ENCODE measurements around the gene PTPRU.

Gene PTPRU

DNA sequence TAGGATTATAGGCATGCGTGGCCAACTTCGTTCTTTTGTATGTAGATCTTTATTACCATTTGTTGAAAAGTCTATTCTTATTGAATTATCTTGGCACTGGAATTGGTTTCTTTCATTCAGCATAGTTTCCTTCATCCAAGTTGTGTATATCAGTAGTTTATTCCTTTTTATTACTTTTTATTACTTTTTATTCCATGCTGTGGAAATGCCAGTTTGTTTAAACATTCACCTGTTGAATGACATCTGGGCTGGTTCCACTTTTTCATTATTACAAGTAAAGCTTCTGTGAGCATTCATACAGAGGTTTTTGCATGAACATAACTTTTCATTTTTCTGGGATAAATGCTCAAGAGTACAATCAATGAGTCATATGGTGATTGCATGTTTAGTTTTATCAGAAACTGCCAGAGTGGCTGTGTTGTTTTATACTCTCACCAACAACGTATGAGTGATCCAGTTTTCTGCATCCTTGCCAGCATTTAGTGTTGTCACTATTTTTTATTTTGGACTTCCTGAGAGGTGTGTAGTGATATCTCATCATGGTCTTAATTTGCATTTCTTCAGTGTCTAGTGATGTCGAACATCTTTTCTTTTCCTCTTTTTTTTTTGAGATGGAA is 28.6 kb downstream of the PTPRU start:
- Histone ChIP-seq H3K36me3 (replicated peaks; ENCODE audit: insufficient read depth, low read length) (no peaks in the 10 kb centered on the region), H3F3A (ENCODE audit: insufficient read depth, low read length) (no peaks in the 10 kb centered on the region), H3K4me1 (ENCODE audit: low read length) (no peaks in the 10 kb centered on the region), H3K4me2 (ENCODE audit: low read depth, low read length) (no peak overlapping the region), H3K9ac (ENCODE audit: low read length) (no peak overlapping the region), H2AFZ (ENCODE audit: low read length) (no peak overlapping the region), H3K4me3 (ENCODE audit: low read length) (no peak overlapping the region), H3K27ac (ENCODE audit: low read length) (no peak overlapping the region), H3K9me2 (replicated peaks; ENCODE audit: insufficient read depth, low read length) (no peaks in the 10 kb centered on the region), H3K9me3 (replicated peaks; ENCODE audit: insufficient read depth, low read length) (no peaks in the 10 kb centered on the region), H4K20me1 (ENCODE audit: insufficient read depth, low read length) (no peaks in the 10 kb centered on the region), H3K27me3 (replicated peaks; ENCODE audit: insufficient read depth, low read length) (peaks cover 94% of the 10 kb centered on the region), H3K79me2 (ENCODE audit: low read length) (no peaks in the 10 kb centered on the region)
- no peak for DNase-seq
- TF ChIP-seq EZH2 (optimal IDR thresholded peaks at IDR 0.05; ENCODE audit: low read depth, low read length): no peak
- TF ChIP-seq, protein P1, sequence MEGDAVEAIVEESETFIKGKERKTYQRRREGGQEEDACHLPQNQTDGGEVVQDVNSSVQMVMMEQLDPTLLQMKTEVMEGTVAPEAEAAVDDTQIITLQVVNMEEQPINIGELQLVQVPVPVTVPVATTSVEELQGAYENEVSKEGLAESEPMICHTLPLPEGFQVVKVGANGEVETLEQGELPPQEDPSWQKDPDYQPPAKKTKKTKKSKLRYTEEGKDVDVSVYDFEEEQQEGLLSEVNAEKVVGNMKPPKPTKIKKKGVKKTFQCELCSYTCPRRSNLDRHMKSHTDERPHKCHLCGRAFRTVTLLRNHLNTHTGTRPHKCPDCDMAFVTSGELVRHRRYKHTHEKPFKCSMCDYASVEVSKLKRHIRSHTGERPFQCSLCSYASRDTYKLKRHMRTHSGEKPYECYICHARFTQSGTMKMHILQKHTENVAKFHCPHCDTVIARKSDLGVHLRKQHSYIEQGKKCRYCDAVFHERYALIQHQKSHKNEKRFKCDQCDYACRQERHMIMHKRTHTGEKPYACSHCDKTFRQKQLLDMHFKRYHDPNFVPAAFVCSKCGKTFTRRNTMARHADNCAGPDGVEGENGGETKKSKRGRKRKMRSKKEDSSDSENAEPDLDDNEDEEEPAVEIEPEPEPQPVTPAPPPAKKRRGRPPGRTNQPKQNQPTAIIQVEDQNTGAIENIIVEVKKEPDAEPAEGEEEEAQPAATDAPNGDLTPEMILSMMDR (IDR thresholded peaks at IDR 0.05; ENCODE audit: low read length): no peak

DNA sequence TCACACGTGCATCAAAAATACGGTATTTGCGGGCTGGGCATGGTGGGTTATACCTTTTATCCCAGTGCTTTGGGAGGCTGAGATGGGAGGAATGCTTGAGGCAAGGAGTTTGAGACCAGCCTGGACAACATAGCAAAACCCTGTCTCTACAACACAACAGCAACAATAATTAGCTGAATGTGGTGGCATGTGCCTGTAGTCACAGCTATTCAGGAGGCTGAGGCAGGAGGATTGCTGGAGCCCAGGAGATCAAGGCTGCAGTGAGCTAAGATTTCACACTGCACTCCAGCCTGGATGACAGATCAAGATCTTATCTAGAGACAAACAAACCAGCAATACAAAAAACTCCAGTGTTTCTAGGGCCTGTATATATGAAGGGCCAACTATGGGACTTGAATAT is 30.6 kb downstream of the PTPRU start:
- no peak for TF ChIP-seq EZH2 (optimal IDR thresholded peaks at IDR 0.05; ENCODE audit: low read depth, low read length)
- TF ChIP-seq EZH2phosphoT487 (IDR thresholded peaks at IDR 0.05; ENCODE audit: low read length): no peak
- TF ChIP-seq, protein P1 (IDR thresholded peaks at IDR 0.05; ENCODE audit: low read length): no peak
- Histone ChIP-seq H3K9ac (ENCODE audit: low read length) (no peak overlapping the region), H3K36me3 (replicated peaks; ENCODE audit: insufficient read depth, low read length) (no peaks in the 10 kb centered on the region)

DNA sequence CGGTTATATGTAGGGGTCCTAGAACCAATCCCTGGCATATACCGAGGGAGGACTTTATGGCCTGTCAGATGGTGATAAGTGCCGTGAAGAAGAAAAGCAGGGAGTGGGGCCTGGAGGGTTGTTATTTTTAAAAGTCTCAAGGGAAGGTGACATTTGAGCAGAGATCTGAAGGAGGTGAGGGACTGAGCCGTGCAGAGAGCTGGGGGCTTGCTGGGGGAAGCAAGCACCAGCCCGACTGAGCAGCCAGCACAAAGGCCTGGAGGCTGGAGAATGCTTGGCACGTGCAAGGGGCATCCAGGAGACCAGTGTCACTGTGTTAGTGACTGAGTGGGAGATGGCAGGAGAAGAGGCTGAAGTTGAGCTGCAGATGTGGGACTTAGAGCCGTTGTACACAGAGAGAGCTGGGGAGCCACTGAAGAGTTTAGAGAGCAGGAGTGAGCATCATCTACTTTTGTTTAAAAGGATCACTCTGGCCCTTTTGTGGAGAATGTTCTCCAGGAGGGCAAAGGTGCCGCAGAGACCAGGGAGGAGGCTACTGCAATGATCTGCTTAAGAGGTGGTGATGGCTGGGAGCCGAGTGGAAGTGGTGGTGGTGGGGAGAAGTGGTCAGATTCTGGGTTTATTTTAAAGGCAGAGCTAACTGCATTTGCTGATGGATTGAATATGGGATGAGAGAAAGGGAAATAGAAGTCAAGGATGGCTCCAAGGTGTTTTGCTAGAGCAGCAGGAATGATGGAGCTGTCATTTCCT is 31.2 kb downstream of the PTPRU start:
- H3K9ac ChIP-seq (ENCODE audit: low read length): no peak overlapping the region
- H4K20me1 ChIP-seq (ENCODE audit: insufficient read depth, low read length): no peaks in the 10 kb centered on the region

More for the DNA sequence above, 30.6 kb downstream of the PTPRU start:
- Histone ChIP-seq H3K9me2 (replicated peaks; ENCODE audit: insufficient read depth, low read length) (no peaks in the 10 kb centered on the region), H3K4me1 (ENCODE audit: low read length) (no peaks in the 10 kb centered on the region), H4K20me1 (ENCODE audit: insufficient read depth, low read length) (no peaks in the 10 kb centered on the region), H3K4me2 (ENCODE audit: low read depth, low read length) (no peak overlapping the region), H3K9me3 (replicated peaks; ENCODE audit: insufficient read depth, low read length) (no peaks in the 10 kb centered on the region), H3K4me3 (ENCODE audit: low read length) (no peak overlapping the region), H3K79me2 (ENCODE audit: low read length) (no peaks in the 10 kb centered on the region), H2AFZ (ENCODE audit: low read length) (no peak overlapping the region), H3F3A (ENCODE audit: insufficient read depth, low read length) (no peaks in the 10 kb centered on the region), H3K27ac (ENCODE audit: low read length) (no peak overlapping the region), H3K27me3 (replicated peaks; ENCODE audit: insufficient read depth, low read length) (peaks cover 94% of the 10 kb centered on the region)
- DNase-seq: no peak

DNA sequence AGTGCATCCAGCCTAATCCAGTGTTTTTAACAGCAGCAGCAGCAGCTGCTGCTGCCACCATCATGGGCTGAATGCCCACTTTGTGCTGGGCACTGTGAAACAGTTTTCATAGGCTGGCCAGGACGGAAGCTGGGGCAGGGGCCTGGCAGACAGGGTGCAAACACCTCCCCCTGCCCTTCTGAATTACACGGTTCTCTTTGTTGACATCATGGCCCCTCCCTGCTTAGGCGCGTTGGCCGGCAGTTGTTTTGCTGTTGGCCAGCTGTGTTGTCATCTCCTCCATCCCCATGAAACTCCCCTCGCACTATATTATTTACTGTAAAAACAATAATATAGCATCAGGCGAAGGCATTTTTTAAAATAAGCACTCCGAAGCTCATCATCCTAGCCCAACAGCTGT is 33.1 kb downstream of the PTPRU start:
- Histone ChIP-seq H3K9ac (ENCODE audit: low read length) (no peak overlapping the region), H3K9me3 (replicated peaks; ENCODE audit: insufficient read depth, low read length) (no peaks in the 10 kb centered on the region), H2AFZ (ENCODE audit: low read length) (no peak overlapping the region), H3K9me2 (replicated peaks; ENCODE audit: insufficient read depth, low read length) (no peaks in the 10 kb centered on the region), H4K20me1 (ENCODE audit: insufficient read depth, low read length) (no peaks in the 10 kb centered on the region), H3K4me3 (ENCODE audit: low read length) (no peak overlapping the region), H3K27me3 (replicated peaks; ENCODE audit: insufficient read depth, low read length) (peaks cover 97% of the 10 kb centered on the region), H3K79me2 (ENCODE audit: low read length) (no peaks in the 10 kb centered on the region), H3K36me3 (replicated peaks; ENCODE audit: insufficient read depth, low read length) (no peaks in the 10 kb centered on the region), H3K27ac (ENCODE audit: low read length) (no peak overlapping the region), H3K4me1 (ENCODE audit: low read length) (no peaks in the 10 kb centered on the region), H3F3A (ENCODE audit: insufficient read depth, low read length) (no peaks in the 10 kb centered on the region), H3K4me2 (ENCODE audit: low read depth, low read length) (no peak overlapping the region)
- TF ChIP-seq EZH2 (optimal IDR thresholded peaks at IDR 0.05; ENCODE audit: low read depth, low read length): no peak
- TF ChIP-seq, protein P1 (IDR thresholded peaks at IDR 0.05; ENCODE audit: low read length): no peak
- no peak for TF ChIP-seq EZH2phosphoT487 (IDR thresholded peaks at IDR 0.05; ENCODE audit: low read length)
- DNase-seq: no peak

More for the DNA sequence above, 31.2 kb downstream of the PTPRU start:
- no peaks in the 10 kb centered on the region for H3K79me2 ChIP-seq (ENCODE audit: low read length)
- H3K4me2 ChIP-seq (ENCODE audit: low read depth, low read length): no peak overlapping the region
- H3K27me3 ChIP-seq (replicated peaks; ENCODE audit: insufficient read depth, low read length): peaks cover 94% of the 10 kb centered on the region
- no peak overlapping the region for H3K27ac ChIP-seq (ENCODE audit: low read length)
- no peaks in the 10 kb centered on the region for H3F3A ChIP-seq (ENCODE audit: insufficient read depth, low read length)
- no peaks in the 10 kb centered on the region for H3K9me2 ChIP-seq (replicated peaks; ENCODE audit: insufficient read depth, low read length)
- no peak overlapping the region for H3K4me3 ChIP-seq (ENCODE audit: low read length)
- H2AFZ ChIP-seq (ENCODE audit: low read length): no peak overlapping the region
- H3K36me3 ChIP-seq (replicated peaks; ENCODE audit: insufficient read depth, low read length): no peaks in the 10 kb centered on the region
- no peaks in the 10 kb centered on the region for H3K9me3 ChIP-seq (replicated peaks; ENCODE audit: insufficient read depth, low read length)
- H3K4me1 ChIP-seq (ENCODE audit: low read length): no peaks in the 10 kb centered on the region
- DNase-seq: no peak
- TF ChIP-seq EZH2 (optimal IDR thresholded peaks at IDR 0.05; ENCODE audit: low read depth, low read length) (no peak), EZH2phosphoT487 (IDR thresholded peaks at IDR 0.05; ENCODE audit: low read length) (no peak)
